Astrocyte of the spinal cord (primary cell): ENCODE measurements around the gene TCOF1.
A peak's percentile ranks its signal among the peaks of the same experiment; 100 is the strongest.

ENCODE experiments used
- DNase-seq: peaks from one replicate; pipeline ENCODE4 v3.0.0; 2011; ENCODE audit warnings: low read depth, low spot score
- H3K4me3 ChIP-seq: 2 replicates; pipeline ENCODE4 v1.5.1; 2011; ENCODE audit warnings: low read depth, mild to moderate bottlenecking, low read length, moderate library complexity
- in situ Hi-C: cut with HindIII; loops from 2 replicates; pipeline ENCODE4 v1.10.0; 2017; ENCODE audit warnings: low sequenced_read_pairs
- TF ChIP-seq, protein P1 (sequence below): IDR thresholded peaks from 2 replicates; pipeline ENCODE4 v1.5.1; 2012; ENCODE audit warnings: low read depth, mild to moderate bottlenecking, low read length, inconsistent platforms

The TCOF1 gene

DNA sequence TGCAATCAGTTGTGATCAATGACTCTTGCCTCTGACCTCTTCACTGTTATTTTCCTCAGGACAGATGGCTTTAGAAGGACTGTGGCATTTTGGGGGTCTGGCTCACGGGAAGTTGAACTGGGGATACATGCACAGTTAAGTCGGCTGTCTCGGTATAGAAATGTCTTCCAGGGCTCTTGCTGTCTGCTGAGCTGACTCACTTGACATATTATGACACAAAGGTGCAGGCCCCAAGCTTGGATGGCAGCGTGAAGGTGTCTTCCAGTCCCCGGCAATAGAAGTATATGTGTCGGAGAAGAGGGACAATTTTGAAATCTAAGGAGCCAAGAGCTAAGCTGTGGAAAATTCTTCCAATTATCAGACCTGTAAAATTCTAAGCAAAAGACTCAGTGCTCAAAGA is 45.0 kb upstream of the TCOF1 start:
- in situ Hi-C loops = no loop called here
- TF ChIP-seq, protein P1, sequence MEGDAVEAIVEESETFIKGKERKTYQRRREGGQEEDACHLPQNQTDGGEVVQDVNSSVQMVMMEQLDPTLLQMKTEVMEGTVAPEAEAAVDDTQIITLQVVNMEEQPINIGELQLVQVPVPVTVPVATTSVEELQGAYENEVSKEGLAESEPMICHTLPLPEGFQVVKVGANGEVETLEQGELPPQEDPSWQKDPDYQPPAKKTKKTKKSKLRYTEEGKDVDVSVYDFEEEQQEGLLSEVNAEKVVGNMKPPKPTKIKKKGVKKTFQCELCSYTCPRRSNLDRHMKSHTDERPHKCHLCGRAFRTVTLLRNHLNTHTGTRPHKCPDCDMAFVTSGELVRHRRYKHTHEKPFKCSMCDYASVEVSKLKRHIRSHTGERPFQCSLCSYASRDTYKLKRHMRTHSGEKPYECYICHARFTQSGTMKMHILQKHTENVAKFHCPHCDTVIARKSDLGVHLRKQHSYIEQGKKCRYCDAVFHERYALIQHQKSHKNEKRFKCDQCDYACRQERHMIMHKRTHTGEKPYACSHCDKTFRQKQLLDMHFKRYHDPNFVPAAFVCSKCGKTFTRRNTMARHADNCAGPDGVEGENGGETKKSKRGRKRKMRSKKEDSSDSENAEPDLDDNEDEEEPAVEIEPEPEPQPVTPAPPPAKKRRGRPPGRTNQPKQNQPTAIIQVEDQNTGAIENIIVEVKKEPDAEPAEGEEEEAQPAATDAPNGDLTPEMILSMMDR = no peak
- DNase-seq = no peak
- H3K4me3 ChIP-seq = no peak overlapping the region

GRCh38 chr5:150313501-150313900 is 44.0 kb upstream of the TCOF1 start:
- in situ Hi-C loops = no loop called here
- no peak overlapping the region for H3K4me3 ChIP-seq
- no peak for DNase-seq
- TF ChIP-seq, protein P1 = no peak

DNA sequence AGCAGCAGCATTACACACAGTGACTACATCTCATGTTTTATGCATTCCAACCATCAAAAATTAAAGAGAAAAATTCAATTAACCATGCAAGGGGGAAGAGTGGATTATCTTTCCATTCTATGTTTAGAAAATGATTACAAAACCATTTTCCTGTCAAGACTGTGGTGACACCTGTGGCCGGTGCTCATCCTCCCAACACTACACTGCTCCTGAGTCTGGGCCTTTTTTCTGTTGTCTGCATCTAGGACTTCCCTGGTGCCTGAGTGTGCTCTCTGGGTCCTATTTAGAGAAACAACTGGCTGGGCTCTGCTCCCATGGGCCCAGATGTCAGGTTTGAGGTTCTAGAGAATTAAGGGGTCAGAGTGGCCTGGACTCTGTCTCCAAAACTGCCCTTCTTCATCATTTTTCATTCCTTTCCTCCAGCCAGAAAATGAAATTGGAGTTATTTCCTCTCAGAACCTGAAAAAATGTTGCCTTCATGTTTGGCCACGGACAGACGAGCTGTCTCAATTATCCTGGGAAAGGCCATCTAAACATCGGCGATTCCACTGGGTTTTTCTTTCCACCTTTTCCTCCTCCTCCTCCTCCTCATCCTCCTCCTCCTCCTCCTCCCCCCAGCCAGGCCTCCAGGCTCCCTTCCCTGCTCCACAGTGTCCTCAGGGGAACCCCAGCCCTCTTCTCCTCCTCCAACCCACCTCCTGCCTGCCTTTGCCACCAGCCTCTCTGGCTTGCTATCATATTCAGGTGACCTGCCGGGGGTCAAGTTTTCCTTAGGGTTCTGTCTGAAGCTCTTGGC is 43.4 kb upstream of the TCOF1 start:
- TF ChIP-seq, protein P1 = no peak
- no peak for DNase-seq
- in situ Hi-C loops = no loop called here

DNA sequence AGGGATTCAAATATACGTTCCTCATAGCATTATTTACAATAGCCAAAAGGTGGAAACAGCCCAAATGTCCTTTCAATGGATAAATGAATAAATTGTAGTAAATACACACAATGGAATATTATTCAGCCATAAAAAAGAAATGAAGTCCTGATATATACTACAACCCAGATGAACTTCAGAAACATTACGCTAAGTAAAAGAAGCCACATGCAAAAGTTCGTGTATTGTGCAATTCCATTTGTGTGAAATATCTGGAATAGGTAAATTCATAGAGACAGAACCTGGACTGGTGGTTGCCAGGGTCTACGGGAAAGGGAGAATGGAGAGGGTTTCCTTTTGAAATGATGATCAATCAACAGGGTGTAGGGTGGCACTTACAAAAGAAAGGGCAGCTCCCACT is 42.3 kb upstream of the TCOF1 start:
- DNase-seq = no peak
- TF ChIP-seq, protein P1 = no peak
- in situ Hi-C loops = no loop called here
- no peak overlapping the region for H3K4me3 ChIP-seq

More for the DNA sequence above, 43.4 kb upstream of the TCOF1 start:
- no peak overlapping the region for H3K4me3 ChIP-seq

- in situ Hi-C loops = no loop called here
- H3K4me3 ChIP-seq = no peak overlapping the region
- TF ChIP-seq, protein P1 = no peak
- no peak for DNase-seq
These were observed 41.2 kb upstream of the TCOF1 start for GRCh38 chr5:150316320-150316719.

DNA sequence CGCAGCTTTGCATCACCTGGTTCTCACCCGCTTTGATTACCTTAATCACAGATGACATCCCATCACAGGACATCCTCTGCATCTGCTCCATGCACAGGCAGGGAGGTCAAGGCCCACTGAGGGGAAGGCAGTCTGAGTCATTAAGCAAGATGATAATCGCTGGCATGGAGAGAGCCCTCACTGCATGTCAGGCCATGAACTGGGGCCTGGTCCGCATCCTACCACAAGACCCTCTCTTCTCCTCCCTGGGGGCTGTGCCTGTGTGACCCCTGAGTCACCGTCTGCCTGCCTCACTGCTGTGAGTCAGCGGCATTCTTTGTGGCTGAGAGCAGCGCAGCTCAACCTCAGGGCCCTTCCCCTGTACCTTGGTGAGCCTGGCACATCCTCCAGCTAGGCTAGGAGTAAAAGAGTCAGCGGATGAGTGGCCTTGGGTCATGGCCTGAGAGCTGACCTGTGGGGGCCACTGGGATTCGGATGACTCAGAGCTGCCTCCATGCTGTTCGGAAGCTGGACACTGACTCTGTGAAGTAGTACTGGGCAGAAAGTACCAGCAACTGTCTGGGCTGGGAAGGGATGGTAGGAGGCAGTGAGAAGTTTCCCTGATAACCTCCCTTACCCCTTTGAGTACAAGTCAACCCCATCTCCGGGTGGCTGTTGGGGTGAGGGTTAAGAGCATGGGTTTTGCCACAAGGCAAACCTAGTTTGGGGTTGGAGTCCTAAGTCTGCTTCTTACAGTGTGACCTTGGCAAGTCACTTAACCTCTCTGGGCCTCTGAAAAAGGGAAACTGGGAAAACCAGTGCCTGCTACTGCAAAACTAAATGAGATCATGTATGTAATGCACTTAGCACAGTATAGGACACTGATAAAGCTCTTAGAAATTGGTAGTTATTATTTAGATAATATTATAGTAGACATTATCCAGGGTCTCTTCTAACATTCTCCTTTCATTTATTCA is 40.2 kb upstream of the TCOF1 start:
- peak; percentile 93 for DNase-seq
- TF ChIP-seq, protein P1 = no peak
- no peak overlapping the region for H3K4me3 ChIP-seq
- in situ Hi-C loops = no loop called here
